Stimulated activated CD4-positive, alpha-beta T cell treated with anti-CD3 and anti-CD28 coated beads, Interleukin-1b, Interleukin-23, amount 100 ng/mL, for 4 hours (primary cell): ENCODE data around the gene TNS1.

Experiments used
- DNase-seq, 2 donors: peaks; one replicate each; pipeline ENCODE4 v3.0.0-alpha.2; 2020; ENCODE audit warnings: low read depth in 2 of 2

TNS1 gene

GRCh38 chr2:217784996-217785543, 217.7 kb downstream of the TNS1 start:
- no peak for DNase-seq

- DNase-seq: no peak
These were observed 219.6 kb downstream of the TNS1 start for GRCh38 chr2:217783243-217783642.

GRCh38 chr2:217777906-217778305, 224.9 kb downstream of the TNS1 start:
- DNase-seq: no peak

- DNase-seq: no peak
These were observed 226.2 kb downstream of the TNS1 start for GRCh38 chr2:217776631-217777030.

- no peak for DNase-seq
These were observed 226.8 kb downstream of the TNS1 start for GRCh38 chr2:217775920-217776503.

GRCh38 chr2:217774232-217774631, 228.6 kb downstream of the TNS1 start:
- DNase-seq: no peak

GRCh38 chr2:217773539-217773938, 229.3 kb downstream of the TNS1 start:
- DNase-seq: no peak

- DNase-seq: no peak
These were observed 236.4 kb downstream of the TNS1 start for GRCh38 chr2:217766356-217766755.

- DNase-seq: no peak
These were observed 241.0 kb downstream of the TNS1 start for GRCh38 chr2:217761645-217762277.

GRCh38 chr2:217759991-217760390, 242.8 kb downstream of the TNS1 start:
- DNase-seq: no peak

GRCh38 chr2:217757108-217757463, 245.7 kb downstream of the TNS1 start:
- no peak for DNase-seq

- DNase-seq: peak; percentile 47 to 73
These were observed 246.3 kb downstream of the TNS1 start for GRCh38 chr2:217756375-217757107.

GRCh38 chr2:217755027-217755745, 247.6 kb downstream of the TNS1 start:
- no peak for DNase-seq

GRCh38 chr2:217753460-217754200, 249.2 kb downstream of the TNS1 start:
- no peak for DNase-seq

- no peak for DNase-seq
These were observed 249.9 kb downstream of the TNS1 start for GRCh38 chr2:217752714-217753459.

- no peak for DNase-seq
These were observed 250.8 kb downstream of the TNS1 start for GRCh38 chr2:217751952-217752351.

- no peak for DNase-seq
These were observed 251.6 kb downstream of the TNS1 start for GRCh38 chr2:217751192-217751591.
